ENCODE data around the gene ARHGAP9.

DNA sequence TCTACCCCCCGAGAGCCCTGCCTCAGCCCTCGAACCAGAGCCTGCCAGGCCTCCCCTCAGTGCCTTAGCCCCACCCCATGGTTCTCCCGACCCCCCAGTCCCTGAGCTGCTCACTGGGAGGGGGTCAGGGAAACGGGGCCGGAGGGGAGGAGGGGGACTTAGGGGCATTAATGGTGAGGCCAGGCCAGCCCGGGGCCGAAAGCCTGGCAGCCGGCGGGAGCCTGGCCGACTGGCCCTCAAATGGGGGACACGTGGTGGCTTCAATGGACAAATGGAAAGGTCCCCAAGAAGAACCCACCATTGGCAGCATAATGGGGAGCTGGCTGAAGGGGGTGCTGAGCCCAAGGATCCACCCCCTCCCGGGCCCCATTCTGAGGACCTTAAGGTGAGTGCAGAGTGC, 48.5 kb upstream of the ARHGAP9 start:
- TF ChIP-seq, protein P1, sequence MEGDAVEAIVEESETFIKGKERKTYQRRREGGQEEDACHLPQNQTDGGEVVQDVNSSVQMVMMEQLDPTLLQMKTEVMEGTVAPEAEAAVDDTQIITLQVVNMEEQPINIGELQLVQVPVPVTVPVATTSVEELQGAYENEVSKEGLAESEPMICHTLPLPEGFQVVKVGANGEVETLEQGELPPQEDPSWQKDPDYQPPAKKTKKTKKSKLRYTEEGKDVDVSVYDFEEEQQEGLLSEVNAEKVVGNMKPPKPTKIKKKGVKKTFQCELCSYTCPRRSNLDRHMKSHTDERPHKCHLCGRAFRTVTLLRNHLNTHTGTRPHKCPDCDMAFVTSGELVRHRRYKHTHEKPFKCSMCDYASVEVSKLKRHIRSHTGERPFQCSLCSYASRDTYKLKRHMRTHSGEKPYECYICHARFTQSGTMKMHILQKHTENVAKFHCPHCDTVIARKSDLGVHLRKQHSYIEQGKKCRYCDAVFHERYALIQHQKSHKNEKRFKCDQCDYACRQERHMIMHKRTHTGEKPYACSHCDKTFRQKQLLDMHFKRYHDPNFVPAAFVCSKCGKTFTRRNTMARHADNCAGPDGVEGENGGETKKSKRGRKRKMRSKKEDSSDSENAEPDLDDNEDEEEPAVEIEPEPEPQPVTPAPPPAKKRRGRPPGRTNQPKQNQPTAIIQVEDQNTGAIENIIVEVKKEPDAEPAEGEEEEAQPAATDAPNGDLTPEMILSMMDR (IDR thresholded peaks at IDR 0.05): no peak
- TF ChIP-seq POLR2AphosphoS5 (IDR thresholded peaks at IDR 0.05) (no peak), POLR2A (IDR thresholded peaks at IDR 0.05) (no peak), EP300 (IDR thresholded peaks at IDR 0.05) (no peak)

All from stomach (tissue), 4 donors.